ENCODE measurements around the gene OVAAL.

GRCh38 chr1:180542838-180543145 lies 16.0 kb upstream of the OVAAL start:
- TF ChIP-seq CTCF (IDR thresholded peaks at IDR 0.05; ENCODE audit: insufficient read depth, low read length, poor library complexity, severe bottlenecking) = no peak
- no peak for TF ChIP-seq EZH2phosphoT487 (conservative IDR thresholded peaks at IDR 0.05; ENCODE audit: low read length)

Measured in SU-DHL-6 (cell line).